T-helper 2 cell treated with Interferon-gamma antibody and Interleukin-4, amounts not matched to agents 100 ng/mL and 5 ng/mL, for 36 hours (primary cell): Measurements from ENCODE around the gene GPR183. TPM values are rescaled to one million over a fixed set of nuclear protein-coding genes. Genes with fewer than 3 reads are reported as not detected.

Experiments
- intact Hi-C: fragments of 100-400 bp; cut with micrococcal nuclease; formaldehyde crosslinking; loops from one replicate; pipeline ENCODE4 v1.15.1; 2023
- total RNA-seq: library from RNA; stranded (reverse); gene quantifications from 2 replicates; pipeline ENCODE4 v1.2.3, GENCODE V29; 2022

The GPR183 gene
- total RNA-seq, 1 donor from 2014 or later = 69.8 TPM

GRCh38 chr13:99298056-99298455 is 9.1 kb downstream of the GPR183 start:
- intact Hi-C loops = loop anchor here (5.0 kb wide), 1 partner anchor 359 kb away; no protein-coding TSS in a partner anchor

DNA sequence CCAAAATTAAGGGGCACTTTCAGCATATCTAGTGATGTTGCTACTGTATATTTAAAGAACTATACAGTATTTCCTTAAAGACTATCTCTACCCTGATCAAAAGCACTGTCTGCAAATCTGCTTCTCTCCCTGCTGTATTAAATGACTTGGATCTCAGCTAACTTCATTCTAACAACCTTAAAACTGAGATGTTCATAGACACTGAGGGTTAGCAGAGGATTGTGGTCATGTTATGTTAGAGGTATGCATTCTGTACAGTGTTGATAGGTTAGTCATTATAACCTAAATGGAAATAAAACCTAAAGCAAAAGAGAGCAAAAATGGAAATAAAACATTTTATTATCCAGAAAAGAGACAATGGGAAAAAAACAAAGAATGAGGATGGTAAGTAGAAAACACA is 9.9 kb downstream of the GPR183 start:
- intact Hi-C loops = loop anchor here (2.0 to 5.0 kb wide), 3 partner anchors 15 to 360 kb away; no protein-coding TSS in a partner anchor

DNA sequence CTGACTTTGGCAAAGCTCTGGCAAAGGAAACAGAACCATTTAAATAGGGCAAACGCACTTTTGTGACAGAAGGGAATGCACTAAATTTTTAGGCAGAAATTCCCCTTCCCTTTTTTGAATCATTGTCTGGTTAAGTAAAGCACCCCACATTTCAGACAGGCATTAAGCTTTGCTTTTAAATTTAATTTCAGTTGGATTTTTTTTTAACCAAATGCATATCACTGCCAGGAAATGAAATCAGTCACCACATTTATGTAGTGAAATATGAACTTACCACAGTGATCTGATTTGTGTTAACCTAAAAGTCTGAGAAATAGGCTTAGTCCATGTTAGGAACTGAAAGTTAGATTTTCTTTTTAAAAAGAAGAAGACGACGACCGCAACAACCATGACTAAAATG is 10.8 kb downstream of the GPR183 start:
- intact Hi-C loops = loop anchor here (1.0 to 5.0 kb wide), 5 partner anchors 11 to 361 kb away; partner anchors contain the start of gene GPR183

GRCh38 chr13:99295488-99296252 is 11.5 kb downstream of the GPR183 start:
- intact Hi-C loops = loop anchor here (1.0 to 5.0 kb wide), 5 partner anchors 12 to 362 kb away; partner anchors contain the start of gene GPR183

DNA sequence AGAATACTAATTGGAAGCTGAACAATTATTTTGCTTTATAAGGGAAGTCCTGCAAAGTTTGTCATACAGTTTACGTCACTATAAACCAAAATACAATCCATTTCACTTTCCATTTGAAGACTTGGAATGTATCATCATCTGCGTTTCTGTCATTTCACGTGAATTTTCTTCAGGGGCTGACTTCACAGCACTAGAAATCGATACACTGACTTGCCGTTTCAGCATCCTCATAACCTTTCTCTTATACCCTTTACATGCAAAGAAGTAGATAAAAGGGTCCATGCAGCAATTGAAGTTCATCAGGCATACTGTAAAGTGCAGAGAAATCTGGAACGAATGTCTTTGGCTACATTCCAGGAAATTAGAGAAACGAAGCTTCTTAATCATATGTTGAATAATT is 12.2 kb downstream of the GPR183 start:
- intact Hi-C loops = loop anchor here (5.0 kb wide), 1 partner anchor 362 kb away; no protein-coding TSS in a partner anchor

- intact Hi-C loops = no loop called here
These were observed 13.0 kb downstream of the GPR183 start for GRCh38 chr13:99294198-99294597.

DNA sequence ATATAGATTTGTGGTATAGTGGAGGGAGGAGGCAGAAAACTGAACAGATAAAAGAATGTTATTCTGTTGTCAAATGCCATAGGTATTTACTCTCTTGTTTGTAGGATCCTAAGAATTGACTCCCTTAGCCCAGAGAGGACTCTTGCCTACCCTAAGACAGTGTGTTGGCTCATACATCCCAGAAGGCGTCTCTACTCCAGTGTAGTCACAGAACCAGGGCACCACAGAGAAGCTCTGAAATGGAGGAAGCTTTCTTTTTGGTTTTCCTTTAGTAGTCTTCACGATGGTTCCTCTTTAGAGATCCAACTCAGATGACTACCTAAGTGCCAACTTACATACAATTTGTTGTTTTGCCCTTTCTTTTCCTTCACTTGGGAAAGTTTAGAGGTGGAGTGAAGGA is 14.0 kb downstream of the GPR183 start:
- intact Hi-C loops = no loop called here

- intact Hi-C loops = loop anchor here (2.0 kb wide), 1 partner anchor 16 kb away; the partner anchor contains the start of gene GPR183
These were observed 16.3 kb downstream of the GPR183 start for GRCh38 chr13:99290894-99291293.

DNA sequence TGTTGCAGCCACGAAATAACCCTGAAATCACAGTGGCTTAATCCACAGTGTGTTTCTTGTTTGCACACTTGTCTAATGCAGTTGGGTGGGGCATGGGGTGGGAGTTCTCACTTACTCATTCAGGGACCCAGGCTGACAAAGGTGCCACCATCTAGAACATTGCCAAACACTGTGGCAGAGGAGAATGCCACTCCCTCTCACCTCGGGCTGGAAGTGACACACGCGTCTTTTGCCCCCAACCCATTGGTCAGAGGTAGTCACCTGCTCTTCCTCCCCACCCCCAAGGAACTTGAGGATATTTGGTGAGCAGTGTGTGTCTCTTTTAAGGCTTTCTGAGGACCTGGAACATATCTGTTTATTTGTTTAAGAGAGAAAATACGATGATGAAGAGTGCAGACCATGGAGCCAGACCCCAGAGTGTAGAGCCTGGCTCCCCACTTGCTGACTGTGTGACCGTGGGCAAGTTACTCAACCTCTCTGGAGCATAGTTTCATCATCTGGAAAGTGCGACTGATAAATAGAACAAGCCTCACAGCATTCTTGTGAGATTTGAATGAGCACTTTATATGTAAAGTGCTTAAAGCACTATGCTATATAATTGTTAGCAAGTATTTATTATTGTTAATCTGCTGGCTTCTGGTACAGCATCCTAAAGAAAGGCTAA is 17.4 kb downstream of the GPR183 start:
- intact Hi-C loops = loop anchor here (2.0 kb wide), 2 partner anchors 17 to 33 kb away; partner anchors contain the start of gene GPR183

- intact Hi-C loops = loop anchor here (2.0 kb wide), 1 partner anchor 34 kb away; no protein-coding TSS in a partner anchor
These were observed 17.9 kb downstream of the GPR183 start for GRCh38 chr13:99289271-99289670.

- intact Hi-C loops = loop anchor here (2.0 kb wide), 1 partner anchor 35 kb away; no protein-coding TSS in a partner anchor
These were observed 19.1 kb downstream of the GPR183 start for GRCh38 chr13:99288089-99288488.

- intact Hi-C loops = no loop called here
These were observed 19.6 kb downstream of the GPR183 start for GRCh38 chr13:99287551-99287950.

DNA sequence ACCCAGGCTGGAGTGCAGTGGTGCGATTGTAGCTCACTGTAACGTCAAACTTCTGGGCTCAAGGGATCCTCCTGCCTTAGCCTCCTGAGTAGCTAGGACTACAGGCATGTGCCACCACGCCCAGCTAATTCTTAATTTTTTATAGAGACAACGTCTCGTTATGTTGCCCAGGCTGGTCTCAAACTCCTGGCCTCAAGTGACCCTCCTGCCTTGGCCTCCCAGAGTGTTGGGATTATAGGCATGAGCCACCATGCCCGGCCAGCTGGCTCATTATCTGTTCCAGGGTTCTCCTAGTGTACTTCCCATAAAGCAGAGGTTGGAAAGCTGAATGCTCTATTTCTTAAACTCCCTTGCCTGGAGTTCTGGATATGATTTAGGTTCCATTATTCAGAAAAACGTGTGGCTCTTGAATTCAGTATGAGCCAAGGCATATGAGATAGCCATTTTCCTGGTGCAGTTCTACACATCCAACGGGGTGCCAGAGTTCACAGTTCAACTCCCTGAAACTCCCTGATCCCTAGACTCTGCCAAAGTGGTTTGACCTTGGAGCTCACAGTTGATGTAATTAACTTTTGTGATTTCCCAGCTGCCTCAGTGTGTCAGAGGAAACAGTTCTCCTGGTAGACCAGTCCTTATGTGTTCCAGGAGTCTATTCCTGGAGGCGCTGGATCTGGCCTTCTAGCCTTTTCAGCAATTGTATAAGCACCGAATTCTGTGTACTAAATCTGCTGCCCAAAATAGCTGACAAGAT is 21.6 kb downstream of the GPR183 start:
- intact Hi-C loops = no loop called here

GRCh38 chr13:99282264-99283231 is 24.7 kb downstream of the GPR183 start:
- intact Hi-C loops = loop anchor here (2.0 to 5.0 kb wide), 2 partner anchors 14 to 325 kb away; partner anchors contain the start of gene CLYBL

GRCh38 chr13:99281811-99282263 is 25.4 kb downstream of the GPR183 start:
- intact Hi-C loops = loop anchor here (2.0 to 5.0 kb wide), 3 partner anchors 15 to 325 kb away; partner anchors contain the start of gene CLYBL

DNA sequence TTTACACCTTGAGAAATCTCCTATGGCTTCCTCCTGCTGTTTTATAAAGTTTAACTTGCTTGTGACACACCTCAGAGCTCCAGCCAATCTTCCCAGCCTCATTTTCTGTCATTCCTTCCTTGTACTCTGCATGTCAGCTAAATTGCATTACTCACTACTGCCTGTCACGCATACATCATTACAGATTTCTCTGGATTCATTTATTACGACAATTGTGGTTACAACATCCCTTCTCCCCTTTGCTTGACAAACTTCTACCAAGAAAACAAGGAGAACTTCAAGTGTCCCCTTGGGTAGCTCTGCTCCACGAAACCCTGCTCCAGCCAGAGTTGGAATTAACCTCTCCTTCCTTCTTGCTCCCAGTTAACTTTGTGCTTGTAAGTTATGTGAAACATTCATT is 27.0 kb downstream of the GPR183 start:
- intact Hi-C loops = loop anchor here (2.0 to 5.0 kb wide), 2 partner anchors 77 to 327 kb away; partner anchors contain the start of gene CLYBL

DNA sequence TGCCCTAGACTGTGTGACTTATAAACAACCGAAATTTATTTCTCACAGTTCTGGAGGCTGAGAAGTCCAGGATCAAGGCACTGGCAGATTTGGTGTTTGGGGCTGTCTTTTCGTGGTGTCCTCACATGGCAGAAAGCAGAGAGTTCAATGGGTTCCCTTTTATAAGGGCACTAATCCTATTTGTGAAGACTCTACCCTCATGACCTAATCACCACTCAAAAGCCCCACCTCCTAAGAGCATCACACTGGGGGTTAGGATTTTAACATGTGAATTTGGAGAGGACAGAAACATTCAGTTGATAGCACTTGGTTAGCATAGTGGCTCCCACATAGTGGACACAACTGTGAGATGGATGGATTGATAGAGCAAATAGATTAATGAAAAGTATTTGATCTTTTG is 27.6 kb downstream of the GPR183 start:
- intact Hi-C loops = loop anchor here (2.0 to 5.0 kb wide), 2 partner anchors 77 to 328 kb away; partner anchors contain the start of gene CLYBL

GRCh38 chr13:99278843-99279242 is 28.4 kb downstream of the GPR183 start:
- intact Hi-C loops = no loop called here

- intact Hi-C loops = no loop called here
These were observed 29.0 kb downstream of the GPR183 start for GRCh38 chr13:99278200-99278599.

GRCh38 chr13:99277629-99278028 is 29.6 kb downstream of the GPR183 start:
- intact Hi-C loops = no loop called here
